Daoy (cell line): ENCODE measurements around the gene RAPGEF6. TPM values are rescaled to one million over a fixed set of nuclear protein-coding genes. Genes with fewer than 3 reads are reported as not detected.
"Not testable (repeated sequence)": the region's sequence is repeated elsewhere in the genome, so short reads cannot be mapped to it uniquely, and the experiment has no call there.

ENCODE experiments used
- DNase-seq: peaks from one replicate; pipeline ENCODE4 v3.0.0-alpha.2; 2015; ENCODE audit warnings: low read depth
- total RNA-seq: library from RNA; depleted of rRNA; stranded (reverse); fragments of >200 nt; shearing (Covaris generic); gene quantifications from 2 replicates; pipeline ENCODE4 v1.2.3, GENCODE V29; 2014

The RAPGEF6 gene
- total RNA-seq, 1 experiment from 2014 or later = 18.5 TPM

DNA sequence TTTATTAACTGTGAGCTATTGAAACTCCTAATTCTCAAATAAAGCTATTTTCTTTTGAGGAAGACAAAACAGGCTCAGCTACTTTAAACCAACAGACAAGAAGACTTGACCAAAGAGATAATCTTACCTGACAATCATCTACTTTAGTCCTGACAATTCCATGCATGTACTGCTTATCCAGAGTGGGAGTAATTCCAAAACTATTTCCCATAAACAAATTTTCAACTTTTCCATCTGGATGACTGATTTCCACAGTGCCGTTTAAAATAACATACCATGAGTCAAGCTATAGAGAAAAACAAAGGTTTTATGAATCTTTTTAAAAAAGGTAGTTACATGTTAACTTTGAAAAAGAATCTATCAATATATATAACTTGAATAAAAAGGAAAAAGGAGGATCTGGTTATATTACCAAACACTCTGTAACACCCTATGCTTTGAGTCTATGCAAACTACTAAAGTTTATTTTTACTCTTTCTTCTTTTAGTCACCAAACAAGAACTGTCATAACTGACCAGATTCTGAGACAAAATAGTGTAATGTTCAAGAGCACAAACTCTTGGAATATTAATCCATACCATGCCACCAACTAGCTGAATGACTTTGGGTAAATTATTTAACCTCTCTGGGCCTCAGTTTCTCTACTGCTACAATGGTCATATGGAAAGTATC, 129.7 kb downstream of the RAPGEF6 start:
- no peak for DNase-seq

DNA sequence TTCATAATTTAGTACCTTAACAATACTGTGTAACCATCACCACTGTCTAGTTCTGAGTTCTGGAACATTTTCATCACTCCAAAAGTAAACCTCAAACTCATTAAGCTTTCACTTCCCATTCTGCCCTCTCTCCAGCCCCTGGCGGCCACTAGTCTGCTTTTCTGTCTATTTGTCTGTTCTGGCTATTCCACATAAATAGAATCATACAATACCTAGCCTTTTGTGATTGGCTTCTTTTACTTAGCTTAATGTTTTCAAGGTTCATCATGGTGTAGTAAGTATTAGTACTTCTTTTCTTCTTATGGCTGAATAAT, 138.7 kb downstream of the RAPGEF6 start:
- no peak for DNase-seq

DNA sequence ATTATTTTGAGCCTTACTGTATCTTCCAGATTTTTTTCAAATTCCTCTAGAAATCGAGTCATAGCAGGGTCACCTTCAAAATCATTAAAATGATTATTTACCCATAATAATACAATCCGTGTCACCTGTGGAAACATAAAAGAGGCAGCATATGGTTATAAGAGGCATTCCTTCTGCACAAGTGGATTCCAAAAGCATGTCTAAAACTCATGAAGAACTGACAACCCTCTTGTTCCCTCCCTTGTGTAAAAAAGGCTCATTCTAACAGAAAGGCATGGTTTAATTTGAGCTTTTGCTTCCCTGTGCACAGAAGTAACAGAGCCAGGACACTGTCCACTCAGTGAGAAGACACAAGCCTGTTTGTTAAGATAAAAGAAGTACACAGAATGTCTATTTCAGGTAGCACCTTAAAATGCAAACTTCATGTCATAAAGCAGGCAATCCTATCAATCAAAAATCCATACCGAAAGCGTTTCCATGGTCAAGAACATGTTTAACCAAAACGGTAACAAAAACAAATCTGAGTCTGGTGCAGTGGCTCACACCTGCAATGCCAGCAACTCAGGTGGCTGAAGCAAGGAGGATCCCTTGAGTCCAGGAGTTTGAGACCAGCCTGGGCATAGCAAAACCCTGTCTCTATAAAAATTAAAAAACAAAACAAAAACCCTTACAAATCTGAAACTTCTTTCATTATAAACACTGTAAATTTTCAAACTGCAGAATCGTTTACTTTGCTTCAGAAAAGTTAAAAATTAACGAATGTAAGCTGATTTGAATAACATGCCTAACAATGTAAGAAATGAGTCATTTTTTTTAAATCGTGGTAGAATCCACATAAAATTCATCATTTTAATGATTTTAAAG, 139.3 kb downstream of the RAPGEF6 start:
- DNase-seq = no peak

DNA sequence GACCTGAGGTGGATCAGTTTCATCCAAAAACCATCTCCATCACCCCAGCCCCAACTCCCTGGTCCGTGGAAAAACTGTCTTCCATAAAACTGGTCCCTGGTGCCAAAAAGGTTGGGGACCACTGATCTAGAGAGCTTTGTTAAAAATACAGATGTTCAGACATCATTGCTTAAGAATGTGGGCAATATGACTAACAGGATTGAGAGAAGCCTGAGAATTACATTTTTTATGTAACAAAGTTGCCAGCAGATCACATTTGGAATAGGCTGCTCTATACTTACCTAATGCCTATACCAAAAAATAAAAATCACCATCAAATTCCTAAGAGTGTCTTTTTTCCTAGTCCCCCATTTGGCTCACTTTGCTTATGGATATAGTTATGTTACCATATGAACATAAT, 143.3 kb downstream of the RAPGEF6 start:
- DNase-seq = no peak

DNA sequence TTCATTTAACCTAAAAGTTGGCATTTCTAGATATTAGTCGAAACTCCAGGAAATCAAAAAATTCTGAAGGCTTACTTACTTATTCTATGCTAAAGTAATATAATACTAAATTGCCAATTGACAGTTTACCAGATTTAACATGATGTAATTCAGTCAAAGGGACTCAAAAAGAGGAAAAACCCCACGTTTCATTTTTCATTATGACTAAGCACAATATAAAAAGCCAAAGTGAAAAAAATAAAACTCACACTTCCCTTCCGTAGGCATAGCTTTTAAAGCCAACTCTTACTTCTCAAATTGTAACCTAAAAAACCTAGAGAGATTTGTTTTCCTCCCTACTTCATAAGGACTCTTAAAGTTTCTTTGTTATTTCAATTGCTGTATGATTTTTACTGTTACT, 146.6 kb downstream of the RAPGEF6 start:
- DNase-seq = no peak

DNA sequence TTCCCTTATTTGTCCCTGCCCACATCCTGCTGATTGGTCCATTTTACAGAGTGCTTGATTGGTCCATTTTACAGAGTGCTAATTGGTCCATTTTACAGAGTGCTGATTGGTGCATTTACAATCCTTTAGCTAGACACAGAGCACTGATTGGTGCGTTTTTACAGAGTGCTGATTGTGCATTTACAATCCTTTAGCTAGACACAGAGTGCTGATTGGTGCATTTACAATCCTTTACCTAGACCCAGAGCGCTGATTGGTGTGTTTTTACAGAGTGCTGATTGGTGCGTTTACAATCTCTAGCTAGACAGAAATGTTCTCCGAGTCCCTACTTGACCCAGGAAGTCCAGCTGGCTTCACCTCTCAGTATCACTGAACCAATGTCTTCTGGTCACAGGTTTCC, 147.7 kb downstream of the RAPGEF6 start:
- DNase-seq = not testable (repeated sequence)

DNA sequence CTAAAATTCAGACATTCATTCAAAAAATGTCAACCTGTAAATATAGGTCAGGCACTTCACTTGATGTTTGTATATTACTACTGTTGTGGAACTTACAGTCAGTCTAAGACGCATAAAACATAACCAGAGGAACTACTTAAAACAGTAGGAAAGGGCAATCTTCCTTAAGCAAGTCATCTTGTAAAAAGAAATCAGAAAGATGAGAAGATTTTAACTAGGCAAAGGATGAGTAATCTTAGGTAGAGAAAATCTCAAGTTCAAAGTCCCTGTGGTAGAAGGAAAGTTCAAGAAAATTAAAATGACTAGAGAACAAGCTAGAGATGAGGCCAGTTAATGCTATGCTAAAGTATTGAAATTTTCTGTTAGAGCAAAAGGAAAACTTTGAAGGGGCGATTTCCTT, 152.4 kb downstream of the RAPGEF6 start:
- no peak for DNase-seq

DNA sequence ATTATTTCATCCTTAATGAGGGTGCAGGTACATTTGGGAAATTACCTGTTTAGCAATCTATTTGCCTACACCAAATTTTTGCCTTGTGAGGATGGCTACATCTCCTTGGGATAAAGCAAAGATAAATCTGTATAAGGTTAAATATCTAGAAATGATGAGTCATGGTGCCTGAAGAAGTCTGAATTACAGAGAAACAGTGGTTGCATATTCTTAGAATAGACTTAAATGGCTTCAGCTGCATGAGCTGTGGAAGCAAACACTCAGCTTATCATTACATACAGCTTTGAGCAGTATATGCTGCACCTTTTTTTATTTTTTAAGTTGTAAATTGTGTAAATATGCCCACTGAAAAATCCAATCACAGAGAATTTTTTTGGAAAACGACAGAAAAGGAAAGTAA, 153.5 kb downstream of the RAPGEF6 start:
- DNase-seq = no peak

DNA sequence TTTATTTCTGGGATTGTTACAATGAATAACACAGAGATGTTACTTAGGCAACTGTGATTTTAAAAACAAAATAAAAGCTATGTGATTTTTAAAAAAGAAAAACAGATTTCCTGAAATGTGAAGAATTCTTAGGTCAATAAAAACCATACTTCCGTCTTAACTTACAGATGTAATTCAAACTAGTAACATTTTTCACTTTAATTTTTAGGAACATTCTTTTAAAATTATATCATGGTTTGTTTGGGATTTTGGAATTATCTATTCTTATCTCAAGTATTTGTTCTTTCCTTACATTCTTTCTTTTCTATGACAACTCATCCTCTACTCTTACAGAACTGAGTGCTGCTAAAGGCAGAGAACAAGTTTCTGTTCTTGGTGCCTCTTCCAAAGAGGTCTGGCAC, 159.5 kb downstream of the RAPGEF6 start:
- no peak for DNase-seq

DNA sequence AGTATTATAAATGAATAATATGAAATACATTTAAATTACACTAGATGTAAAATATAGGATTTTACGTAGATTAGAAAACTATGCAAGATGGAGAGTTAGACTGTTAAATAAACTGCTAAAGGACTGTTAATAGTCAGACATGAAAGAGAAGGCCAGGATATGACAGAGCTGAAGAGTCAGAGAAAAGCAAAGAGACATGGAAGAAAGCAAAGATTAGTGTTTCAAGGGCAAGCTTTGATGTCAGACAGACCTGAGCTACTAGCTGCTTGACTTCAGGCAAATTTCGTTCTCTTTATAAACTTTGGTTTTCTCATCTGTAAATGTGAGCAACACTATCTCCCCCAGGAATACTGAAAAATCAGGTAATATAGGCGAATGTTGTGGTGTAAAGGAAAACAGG, 161.3 kb downstream of the RAPGEF6 start:
- no peak for DNase-seq

DNA sequence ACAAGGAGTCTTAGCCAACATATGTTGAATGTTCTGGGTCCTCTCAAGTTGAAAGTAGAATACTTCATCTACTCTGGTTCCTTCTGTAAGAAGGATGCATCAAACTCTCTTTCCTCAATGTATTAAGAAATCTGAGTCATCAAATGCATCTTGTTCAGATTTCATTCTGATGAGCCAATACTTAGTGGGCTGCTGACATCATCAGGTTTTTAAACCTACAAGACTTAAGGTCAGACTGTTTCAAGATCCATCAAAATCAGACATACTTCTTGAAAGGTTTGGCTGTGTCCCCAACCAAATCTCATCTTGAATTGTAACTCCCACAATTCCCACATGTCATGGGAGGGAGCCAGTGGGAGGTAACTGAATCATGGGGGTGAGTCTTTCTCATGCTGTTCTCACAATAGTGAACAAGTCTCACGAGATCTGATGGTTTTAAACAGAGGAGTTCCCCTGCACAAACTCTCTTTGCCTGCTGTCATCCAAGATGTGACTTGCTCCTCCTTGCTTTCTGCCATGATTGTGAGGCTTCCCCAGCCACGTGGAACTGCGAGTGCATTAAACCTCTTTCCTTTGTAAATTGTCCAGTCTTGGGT, 168.8 kb downstream of the RAPGEF6 start:
- DNase-seq = peak; percentile 5

DNA sequence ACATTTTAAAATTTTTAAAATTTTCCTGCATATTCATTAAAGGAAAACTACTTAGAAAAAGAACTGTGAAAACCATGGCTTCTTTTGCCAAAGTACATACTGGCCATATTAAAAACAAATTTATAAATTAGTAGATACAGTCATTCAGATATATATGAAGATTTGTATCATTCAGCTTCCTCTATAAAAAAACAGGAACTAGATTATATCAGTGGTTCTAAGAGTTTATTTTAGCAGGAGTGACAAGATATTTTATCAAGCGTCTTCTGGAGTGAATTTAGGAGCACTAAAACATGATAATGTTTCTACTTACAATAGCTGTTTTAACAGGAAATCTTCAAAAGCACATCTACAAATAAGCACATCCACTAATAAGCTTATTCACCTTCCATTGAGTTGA, 171.4 kb downstream of the RAPGEF6 start:
- no peak for DNase-seq

DNA sequence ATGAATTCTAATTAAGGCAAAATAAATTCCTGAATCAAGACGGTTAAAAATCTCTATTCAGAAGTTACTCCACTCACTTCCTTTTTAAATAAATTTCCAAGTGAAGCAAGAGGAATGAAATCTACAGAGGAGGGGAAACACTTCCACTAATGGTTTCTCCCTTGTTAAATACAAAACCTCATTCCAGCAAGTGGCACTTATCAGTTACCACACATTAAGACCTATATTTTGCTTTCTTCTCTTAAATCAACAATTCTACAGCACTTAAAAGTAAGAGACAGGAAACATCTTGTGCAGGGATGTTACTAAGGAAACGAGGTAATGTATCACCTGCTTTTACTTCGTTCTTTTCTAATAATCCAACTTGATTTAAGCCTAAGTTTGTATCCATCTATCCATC, 172.6 kb downstream of the RAPGEF6 start:
- DNase-seq = no peak

DNA sequence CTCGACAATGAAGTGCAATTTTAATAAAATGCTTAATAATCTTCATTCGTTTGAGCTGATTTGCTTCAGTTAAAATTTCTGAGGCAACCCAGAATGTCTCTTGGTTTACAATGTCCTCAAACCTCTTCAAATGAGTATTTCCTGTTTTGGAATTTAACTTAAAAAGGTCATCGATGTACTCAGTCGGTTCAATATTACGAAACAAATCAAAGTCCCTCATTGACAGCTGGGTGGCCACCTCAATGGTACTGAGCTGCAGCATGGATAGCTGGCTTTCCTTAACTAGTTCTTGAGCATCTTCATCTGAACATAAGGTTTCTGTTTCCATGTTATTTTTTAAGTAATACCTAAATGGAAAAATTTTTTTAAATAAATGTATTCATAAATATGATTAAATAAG, 173.3 kb downstream of the RAPGEF6 start:
- no peak for DNase-seq

DNA sequence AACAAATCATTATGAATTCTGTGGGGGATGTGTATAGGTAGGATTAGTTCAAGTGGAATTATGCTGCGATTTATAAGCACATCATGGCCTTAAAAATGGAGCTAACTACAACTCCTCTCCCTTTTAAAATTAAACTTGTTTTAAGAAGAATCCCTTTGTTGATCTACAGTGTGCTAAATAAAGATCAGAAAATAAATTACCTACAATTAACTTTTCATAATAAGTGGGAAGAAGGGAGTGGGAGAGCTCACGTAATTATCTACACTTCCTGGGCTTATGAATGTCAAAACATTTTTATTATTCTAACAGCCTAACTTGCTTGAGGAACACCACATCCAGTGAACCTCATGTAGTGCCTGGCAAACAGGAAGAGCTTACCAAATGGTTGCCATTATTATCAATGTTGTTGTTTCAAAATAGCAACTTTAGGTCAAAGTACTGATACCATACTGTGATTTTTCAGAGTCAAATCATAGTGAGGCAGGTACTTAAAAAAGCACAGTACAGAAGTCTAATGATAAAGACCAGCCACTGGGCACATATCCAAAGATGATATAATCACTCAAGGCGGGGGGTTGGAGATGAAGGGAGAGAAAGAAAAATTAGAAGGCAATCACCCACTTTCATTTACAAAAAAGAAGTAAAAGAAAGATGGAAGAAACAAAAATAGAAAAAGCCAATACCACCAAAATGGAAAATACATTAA, 174.0 kb downstream of the RAPGEF6 start:
- no peak for DNase-seq

DNA sequence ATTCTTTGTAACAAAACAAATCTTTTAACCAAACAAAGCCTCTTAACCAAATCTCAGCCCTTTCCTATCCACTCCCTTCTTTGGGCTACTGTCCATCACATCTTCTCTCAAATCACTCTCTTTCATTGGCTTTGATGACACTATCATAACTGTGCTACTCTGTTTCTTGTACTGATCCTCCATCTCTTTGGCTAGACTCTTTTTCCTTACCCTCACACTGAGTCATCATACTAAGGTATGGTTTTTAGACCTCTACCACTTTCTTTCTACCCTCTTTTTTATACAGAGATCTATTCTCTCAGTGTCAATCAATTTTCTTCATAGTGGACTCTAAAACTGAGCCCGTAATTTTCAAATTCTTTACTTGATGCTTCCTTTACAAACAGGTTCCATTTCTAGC, 174.9 kb downstream of the RAPGEF6 start:
- DNase-seq = no peak

DNA sequence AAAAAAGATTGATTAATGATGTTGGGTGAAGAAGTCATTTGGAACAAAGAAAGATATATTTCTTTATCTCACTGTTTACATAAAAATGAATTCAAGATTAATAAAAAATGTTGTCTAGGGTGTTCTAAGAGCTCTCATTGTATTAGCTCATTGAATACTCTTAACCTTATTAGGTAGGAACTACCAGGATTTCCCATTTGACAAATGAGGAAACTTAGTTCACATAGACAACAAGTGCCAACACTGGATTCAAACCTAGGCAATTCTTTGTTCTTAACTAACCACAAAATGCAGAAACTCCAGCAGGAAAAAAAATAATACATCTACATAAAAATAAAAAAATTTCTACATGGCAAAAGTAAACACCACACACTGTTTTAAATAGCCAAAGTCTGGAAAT, 175.8 kb downstream of the RAPGEF6 start:
- no peak for DNase-seq

DNA sequence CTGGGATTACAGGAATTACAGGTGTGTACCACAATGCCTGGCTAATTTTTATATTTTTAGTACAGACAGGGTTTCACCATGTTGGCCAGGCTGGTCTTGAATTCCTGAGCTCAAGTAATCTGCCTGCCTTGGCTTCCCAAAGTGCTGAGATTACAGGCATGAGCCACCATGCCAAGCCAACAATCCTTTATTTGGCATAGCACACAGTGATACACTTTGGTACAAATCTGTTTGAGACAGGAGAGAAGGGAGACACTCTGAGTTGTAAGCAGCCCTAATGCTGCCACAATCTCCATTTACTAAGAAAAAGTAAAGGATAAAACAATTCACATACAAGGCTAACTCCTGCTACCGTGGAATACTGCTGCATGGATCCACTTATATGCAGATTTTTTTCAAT, 177.8 kb downstream of the RAPGEF6 start:
- no peak for DNase-seq

DNA sequence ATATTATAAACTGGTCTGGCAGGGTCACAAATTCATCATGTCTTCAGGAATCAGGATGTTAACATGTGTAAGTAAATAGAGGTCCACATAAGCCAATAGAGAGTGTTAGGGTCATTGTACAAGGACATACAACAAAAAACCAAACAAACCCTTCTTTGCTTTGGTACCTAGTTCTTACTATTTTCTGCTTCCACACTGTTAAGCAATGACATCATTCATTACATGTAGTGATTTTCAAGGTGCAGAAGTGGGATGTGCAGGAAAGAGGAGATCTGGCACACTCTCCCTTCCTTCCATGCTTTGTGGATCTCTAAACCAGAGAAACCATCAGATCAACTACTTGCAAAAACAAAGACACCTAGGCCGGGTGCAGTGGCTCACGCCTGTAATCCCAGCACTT, 184.1 kb downstream of the RAPGEF6 start:
- no peak for DNase-seq

DNA sequence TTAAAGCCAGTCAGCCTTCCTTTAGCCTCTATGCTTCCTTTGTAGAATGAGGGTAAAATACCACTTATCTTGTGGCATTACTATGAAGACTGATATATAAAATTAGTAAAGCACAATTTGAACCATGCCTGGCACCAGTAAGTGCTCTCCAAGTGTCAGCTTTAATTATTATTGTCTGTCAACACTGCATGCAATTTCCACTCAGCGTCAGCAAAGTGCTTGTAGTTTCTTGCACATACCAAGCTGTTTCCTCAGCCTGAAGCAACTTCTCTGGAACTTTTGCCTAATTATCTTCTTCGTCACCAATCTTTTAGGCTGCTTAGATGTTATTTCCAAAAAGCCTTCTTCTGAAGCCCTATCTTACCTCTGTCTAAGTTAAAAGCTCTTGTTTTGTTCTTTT, 193.8 kb downstream of the RAPGEF6 start:
- no peak for DNase-seq

DNA sequence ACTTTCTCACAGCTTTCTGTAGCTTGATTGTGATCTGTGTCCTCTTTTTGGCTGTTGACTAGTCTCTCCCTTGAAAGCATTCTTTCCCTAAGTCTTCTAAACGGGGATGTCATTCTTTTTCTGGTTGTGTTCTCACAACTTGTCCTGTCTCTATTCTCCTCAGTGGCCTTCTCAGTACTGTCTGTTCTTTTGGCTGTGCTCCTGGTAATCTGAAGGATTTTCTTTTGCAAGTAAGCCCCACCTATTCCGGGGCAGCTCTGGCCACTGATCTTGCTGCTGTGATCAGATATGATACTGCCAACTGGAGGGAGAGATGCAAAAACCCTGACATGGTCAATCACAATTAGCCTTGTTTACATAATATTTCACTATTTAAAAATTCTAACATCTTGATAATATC, 198.9 kb downstream of the RAPGEF6 start:
- no peak for DNase-seq

DNA sequence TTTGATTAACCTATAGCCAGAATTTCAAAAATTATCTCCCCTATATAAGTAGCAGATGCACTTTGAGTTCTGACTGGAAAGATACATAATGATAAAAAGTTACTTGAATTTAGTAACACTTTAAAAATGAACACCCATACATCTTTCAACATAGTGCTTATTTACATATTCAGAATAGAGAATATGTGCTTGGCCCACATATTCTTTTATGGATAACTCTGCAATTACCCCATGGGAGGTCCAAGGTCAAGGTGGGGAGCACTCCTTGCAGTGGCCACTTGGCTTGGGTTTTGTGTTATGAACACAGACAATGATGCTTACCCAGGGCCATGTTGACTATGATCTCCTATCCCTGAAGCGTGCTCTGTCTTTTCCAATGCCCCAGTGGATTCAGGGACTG, 201.9 kb downstream of the RAPGEF6 start:
- no peak for DNase-seq

DNA sequence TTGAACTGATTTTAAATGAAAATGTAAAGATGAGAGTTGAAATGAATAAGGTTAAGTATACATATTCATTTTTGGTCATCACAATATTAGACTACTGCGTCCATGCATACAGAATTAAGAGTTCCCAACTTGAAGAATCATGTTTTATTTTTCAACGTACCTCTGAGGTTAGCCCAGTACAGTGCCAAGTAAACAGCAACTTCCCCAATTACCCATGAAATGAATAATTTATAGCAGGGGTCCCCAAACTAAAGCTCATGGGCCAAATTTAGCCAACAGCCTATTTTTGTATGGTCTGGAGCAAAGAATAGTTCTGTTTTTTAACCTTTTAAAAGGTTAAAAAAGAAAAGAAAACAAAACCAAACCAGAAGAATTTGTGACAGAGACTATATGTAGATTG, 203.2 kb downstream of the RAPGEF6 start:
- DNase-seq = no peak
